Measurements from ENCODE around the gene ARHGAP10.

Gene ARHGAP10

DNA sequence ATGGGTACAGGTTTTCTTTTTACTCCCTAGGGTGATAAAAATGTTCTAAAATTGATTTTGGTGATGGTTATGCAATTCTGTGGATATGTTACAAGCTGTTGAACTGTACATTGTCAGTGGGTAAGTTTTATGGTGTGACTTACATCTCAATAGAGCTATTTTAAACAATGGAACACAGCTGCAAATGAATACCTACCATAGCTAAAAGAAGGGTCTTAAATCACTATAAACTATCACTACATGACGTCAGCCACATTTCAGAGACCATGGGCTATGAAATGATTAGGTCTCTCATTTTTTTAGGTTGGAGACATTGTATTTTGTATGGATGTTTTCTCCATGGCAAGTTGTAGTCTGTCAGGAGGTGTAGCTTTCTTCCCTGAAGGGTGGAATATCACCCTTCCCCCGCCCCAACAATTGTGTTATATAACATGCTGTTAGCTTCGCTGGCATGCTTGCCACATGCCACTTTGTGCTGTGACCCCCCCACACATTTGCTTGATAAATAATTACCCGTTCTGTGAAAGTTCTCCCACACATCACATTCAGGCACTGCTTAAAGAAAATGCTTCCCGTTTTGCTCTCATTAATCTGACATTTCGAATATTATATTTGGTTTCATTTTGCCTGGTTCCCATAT, 159.7 kb downstream of the ARHGAP10 start:
- no peaks in the 10 kb centered on the region for H3K79me2 ChIP-seq (ENCODE audit: control insufficient read depth, low read length)
- H3K4me1 ChIP-seq (ENCODE audit: control insufficient read depth, low read length) = no peaks in the 10 kb centered on the region
- TF ChIP-seq EZH2phosphoT487 (IDR thresholded peaks at IDR 0.05; ENCODE audit: borderline replicate concordance, low read length) (no peak), CTCF (IDR thresholded peaks at IDR 0.05; ENCODE audit: low read depth, low read length, poor library complexity, severe bottlenecking) (no peak)
- no peaks in the 10 kb centered on the region for H4K20me1 ChIP-seq (ENCODE audit: control insufficient read depth, insufficient read depth, low read depth, low read length)
- no peak overlapping the region for H3K4me2 ChIP-seq (ENCODE audit: low read length)
- H3F3A ChIP-seq (ENCODE audit: control insufficient read depth, insufficient read depth) = no peaks in the 10 kb centered on the region
- H3K9me3 ChIP-seq (ENCODE audit: control insufficient read depth, insufficient read depth, low read length) = no peaks in the 10 kb centered on the region
- no peak overlapping the region for H3K4me3 ChIP-seq (ENCODE audit: low read length)
- H3K36me3 ChIP-seq (ENCODE audit: control insufficient read depth, low read length) = no peaks in the 10 kb centered on the region
- no peaks in the 10 kb centered on the region for H3K9me2 ChIP-seq (replicated peaks; ENCODE audit: control insufficient read depth, low read length)
- H3K27me3 ChIP-seq (ENCODE audit: control insufficient read depth, low read length) = no peaks in the 10 kb centered on the region
- no peak overlapping the region for H3K27ac ChIP-seq (ENCODE audit: low read depth, low read length)

DNA sequence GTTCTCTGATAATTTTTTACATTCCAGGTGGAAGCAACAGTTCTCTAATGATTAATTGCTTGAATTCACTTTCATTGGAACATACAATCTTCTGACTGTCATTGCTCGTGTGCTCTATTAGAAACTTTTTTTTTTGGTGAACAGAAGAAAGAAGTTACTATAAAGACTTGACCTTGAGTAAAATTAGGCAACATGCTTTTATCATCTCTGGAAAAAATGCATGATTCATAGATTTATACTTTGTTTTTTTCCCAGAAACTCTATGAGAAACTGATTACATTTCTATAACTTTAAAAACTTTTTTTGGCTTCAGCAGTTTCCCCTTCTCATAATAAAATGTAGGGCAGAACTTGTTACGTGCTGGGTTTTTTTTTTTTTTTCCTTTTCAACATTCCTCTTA, 167.6 kb downstream of the ARHGAP10 start:
- Histone ChIP-seq H3K27ac (ENCODE audit: low read depth, low read length) (no peak overlapping the region), H3K27me3 (ENCODE audit: control insufficient read depth, low read length) (no peaks in the 10 kb centered on the region), H3K9me2 (replicated peaks; ENCODE audit: control insufficient read depth, low read length) (no peaks in the 10 kb centered on the region), H3K4me2 (ENCODE audit: low read length) (no peak overlapping the region), H3K36me3 (ENCODE audit: control insufficient read depth, low read length) (no peaks in the 10 kb centered on the region), H4K20me1 (ENCODE audit: control insufficient read depth, insufficient read depth, low read depth, low read length) (no peaks in the 10 kb centered on the region), H3F3A (ENCODE audit: control insufficient read depth, insufficient read depth) (no peaks in the 10 kb centered on the region), H3K4me1 (ENCODE audit: control insufficient read depth, low read length) (no peaks in the 10 kb centered on the region), H3K9me3 (ENCODE audit: control insufficient read depth, insufficient read depth, low read length) (no peaks in the 10 kb centered on the region), H3K4me3 (ENCODE audit: low read length) (no peak overlapping the region), H3K79me2 (ENCODE audit: control insufficient read depth, low read length) (no peaks in the 10 kb centered on the region)
- TF ChIP-seq CTCF (IDR thresholded peaks at IDR 0.05; ENCODE audit: low read depth, low read length, poor library complexity, severe bottlenecking) = no peak
- TF ChIP-seq EZH2phosphoT487 (IDR thresholded peaks at IDR 0.05; ENCODE audit: borderline replicate concordance, low read length) = no peak

DNA sequence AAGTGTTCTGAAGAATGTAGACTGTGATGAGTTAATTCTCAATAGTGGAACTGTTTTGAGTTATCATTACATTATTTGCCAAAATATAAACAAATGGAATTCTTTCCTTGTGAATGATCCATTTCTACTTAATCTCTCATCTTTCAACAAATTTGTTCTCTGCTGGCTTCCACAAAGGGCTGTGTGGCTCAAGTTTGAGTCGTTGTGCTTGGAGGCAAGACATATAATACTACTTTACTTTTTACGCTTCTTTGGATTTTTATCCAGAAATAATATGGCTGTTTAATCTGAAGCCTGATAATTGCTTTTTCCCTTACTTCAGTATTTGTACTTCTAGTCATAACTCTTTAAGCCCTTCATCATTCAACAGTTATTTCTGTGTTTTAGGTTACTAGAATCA, 169.5 kb downstream of the ARHGAP10 start:
- H3K36me3 ChIP-seq (ENCODE audit: control insufficient read depth, low read length) = no peaks in the 10 kb centered on the region
- TF ChIP-seq EZH2phosphoT487 (IDR thresholded peaks at IDR 0.05; ENCODE audit: borderline replicate concordance, low read length) (no peak), CTCF (IDR thresholded peaks at IDR 0.05; ENCODE audit: low read depth, low read length, poor library complexity, severe bottlenecking) (no peak)
- no peak overlapping the region for H3K4me3 ChIP-seq (ENCODE audit: low read length)
- no peaks in the 10 kb centered on the region for H4K20me1 ChIP-seq (ENCODE audit: control insufficient read depth, insufficient read depth, low read depth, low read length)
- no peak overlapping the region for H3K27ac ChIP-seq (ENCODE audit: low read depth, low read length)
- no peaks in the 10 kb centered on the region for H3K27me3 ChIP-seq (ENCODE audit: control insufficient read depth, low read length)
- H3F3A ChIP-seq (ENCODE audit: control insufficient read depth, insufficient read depth) = no peaks in the 10 kb centered on the region
- H3K9me2 ChIP-seq (replicated peaks; ENCODE audit: control insufficient read depth, low read length) = no peaks in the 10 kb centered on the region
- H3K4me1 ChIP-seq (ENCODE audit: control insufficient read depth, low read length) = no peaks in the 10 kb centered on the region
- no peaks in the 10 kb centered on the region for H3K9me3 ChIP-seq (ENCODE audit: control insufficient read depth, insufficient read depth, low read length)
- H3K79me2 ChIP-seq (ENCODE audit: control insufficient read depth, low read length) = no peaks in the 10 kb centered on the region
- no peak overlapping the region for H3K4me2 ChIP-seq (ENCODE audit: low read length)
